WTC11 (cell line): Measurements from ENCODE around the gene AGXT.

Experiments
- CREB1 ChIP-seq: sonication (generic); formaldehyde crosslinking; IDR thresholded peaks from 2 replicates; pipeline ENCODE4 v1.8.0; 2023; ENCODE audit warnings: mild to moderate bottlenecking, missing genetic modification reagents
- ETV6 ChIP-seq: sonication (generic); formaldehyde crosslinking; IDR thresholded peaks from 2 replicates; pipeline ENCODE4 v1.8.1; 2022; ENCODE audit warnings: mild to moderate bottlenecking, missing genetic modification reagents
- FOXK1 ChIP-seq: sonication (generic); formaldehyde crosslinking; IDR thresholded peaks from 2 replicates; pipeline ENCODE4 v1.8.0; 2022; ENCODE audit warnings: mild to moderate bottlenecking, moderate library complexity, missing genetic modification reagents
- KAT7 ChIP-seq: sonication (generic); formaldehyde crosslinking; IDR thresholded peaks from 2 replicates; pipeline ENCODE4 v1.8.1; 2023; ENCODE audit warnings: missing genetic modification reagents, mild to moderate bottlenecking, borderline replicate concordance
- SOX15 ChIP-seq: fragments of 250-450 bp; sonication (Bioruptor Pico); IDR thresholded peaks from 2 replicates; pipeline ENCODE4 v1.9.0; 2021; ENCODE audit warnings: mild to moderate bottlenecking
- TF ChIP-seq, protein P1 (sequence below): fragments of 200-600 bp; IDR thresholded peaks from 2 replicates; pipeline ENCODE4 v1.8.0; 2022; ENCODE audit warnings: antibody characterized with exemption
- TF ChIP-seq, protein P2 (sequence below): sonication (generic); formaldehyde crosslinking; IDR thresholded peaks from 2 replicates; pipeline ENCODE4 v1.8.0; 2022; ENCODE audit warnings: mild to moderate bottlenecking, missing genetic modification reagents
- TF ChIP-seq, protein P3 (sequence below): fragments of 250-450 bp; sonication (Bioruptor Pico); IDR thresholded peaks from 2 replicates; pipeline ENCODE4 v1.9.0; 2021; ENCODE audit warnings: mild to moderate bottlenecking, borderline replicate concordance
- TF ChIP-seq, protein P4 (sequence below): sonication (generic); formaldehyde crosslinking; IDR thresholded peaks from 2 replicates; pipeline ENCODE4 v1.8.1; 2023; ENCODE audit warnings: mild to moderate bottlenecking, missing genetic modification reagents, moderate library complexity
- TF ChIP-seq, protein P5 (sequence below): sonication (generic); formaldehyde crosslinking; conservative IDR thresholded peaks from 2 replicates; pipeline ENCODE4 v1.8.1; 2022; ENCODE audit warnings: mild to moderate bottlenecking, missing genetic modification reagents
- TF ChIP-seq, protein P6 (sequence below): sonication (generic); formaldehyde crosslinking; IDR thresholded peaks from 2 replicates; pipeline ENCODE4 v1.8.0; 2022; ENCODE audit warnings: mild to moderate bottlenecking, missing genetic modification reagents

DNA sequence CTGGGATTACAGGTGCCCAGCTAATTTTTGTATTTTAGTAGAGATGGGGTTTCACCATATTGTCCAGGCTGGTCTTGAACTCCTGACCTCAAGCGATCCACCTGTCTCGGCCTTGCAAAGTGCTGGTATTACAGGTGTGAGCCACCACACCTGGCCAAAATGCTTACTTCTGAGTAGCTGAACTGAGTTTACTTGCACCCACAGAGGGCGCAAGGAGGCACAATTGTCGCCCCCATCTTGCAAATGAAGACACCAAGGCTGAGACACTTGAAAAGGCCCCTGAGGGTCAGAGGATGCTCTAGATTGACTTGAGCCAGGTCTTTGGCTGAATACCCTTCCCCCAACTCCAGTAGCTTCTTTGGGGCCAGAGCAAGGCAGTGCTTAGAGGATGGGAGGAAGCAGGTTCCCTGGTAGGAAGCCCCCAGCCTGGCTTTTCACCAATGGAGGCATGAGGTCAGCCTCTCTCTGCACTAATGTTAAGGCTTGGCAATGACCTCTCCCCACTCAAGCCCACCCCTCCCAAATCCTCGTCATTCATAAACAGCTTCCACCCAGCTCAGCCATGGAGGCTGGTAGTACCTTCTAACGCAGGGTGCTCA lies 34.1 kb upstream of the AGXT start:
- TF ChIP-seq, protein P1, sequence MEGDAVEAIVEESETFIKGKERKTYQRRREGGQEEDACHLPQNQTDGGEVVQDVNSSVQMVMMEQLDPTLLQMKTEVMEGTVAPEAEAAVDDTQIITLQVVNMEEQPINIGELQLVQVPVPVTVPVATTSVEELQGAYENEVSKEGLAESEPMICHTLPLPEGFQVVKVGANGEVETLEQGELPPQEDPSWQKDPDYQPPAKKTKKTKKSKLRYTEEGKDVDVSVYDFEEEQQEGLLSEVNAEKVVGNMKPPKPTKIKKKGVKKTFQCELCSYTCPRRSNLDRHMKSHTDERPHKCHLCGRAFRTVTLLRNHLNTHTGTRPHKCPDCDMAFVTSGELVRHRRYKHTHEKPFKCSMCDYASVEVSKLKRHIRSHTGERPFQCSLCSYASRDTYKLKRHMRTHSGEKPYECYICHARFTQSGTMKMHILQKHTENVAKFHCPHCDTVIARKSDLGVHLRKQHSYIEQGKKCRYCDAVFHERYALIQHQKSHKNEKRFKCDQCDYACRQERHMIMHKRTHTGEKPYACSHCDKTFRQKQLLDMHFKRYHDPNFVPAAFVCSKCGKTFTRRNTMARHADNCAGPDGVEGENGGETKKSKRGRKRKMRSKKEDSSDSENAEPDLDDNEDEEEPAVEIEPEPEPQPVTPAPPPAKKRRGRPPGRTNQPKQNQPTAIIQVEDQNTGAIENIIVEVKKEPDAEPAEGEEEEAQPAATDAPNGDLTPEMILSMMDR = no peak
- TF ChIP-seq ETV6 (CRISPR knock-in tag) (no peak), FOXK1 (CRISPR knock-in tag) (no peak), CREB1 (CRISPR knock-in tag) (no peak), SOX15 (CRISPR knock-in tag) (no peak), KAT7 (CRISPR knock-in tag) (no peak)
- TF ChIP-seq, protein P2, sequence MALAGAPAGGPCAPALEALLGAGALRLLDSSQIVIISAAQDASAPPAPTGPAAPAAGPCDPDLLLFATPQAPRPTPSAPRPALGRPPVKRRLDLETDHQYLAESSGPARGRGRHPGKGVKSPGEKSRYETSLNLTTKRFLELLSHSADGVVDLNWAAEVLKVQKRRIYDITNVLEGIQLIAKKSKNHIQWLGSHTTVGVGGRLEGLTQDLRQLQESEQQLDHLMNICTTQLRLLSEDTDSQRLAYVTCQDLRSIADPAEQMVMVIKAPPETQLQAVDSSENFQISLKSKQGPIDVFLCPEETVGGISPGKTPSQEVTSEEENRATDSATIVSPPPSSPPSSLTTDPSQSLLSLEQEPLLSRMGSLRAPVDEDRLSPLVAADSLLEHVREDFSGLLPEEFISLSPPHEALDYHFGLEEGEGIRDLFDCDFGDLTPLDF (CRISPR knock-in tag) = no peak
- TF ChIP-seq, protein P3, sequence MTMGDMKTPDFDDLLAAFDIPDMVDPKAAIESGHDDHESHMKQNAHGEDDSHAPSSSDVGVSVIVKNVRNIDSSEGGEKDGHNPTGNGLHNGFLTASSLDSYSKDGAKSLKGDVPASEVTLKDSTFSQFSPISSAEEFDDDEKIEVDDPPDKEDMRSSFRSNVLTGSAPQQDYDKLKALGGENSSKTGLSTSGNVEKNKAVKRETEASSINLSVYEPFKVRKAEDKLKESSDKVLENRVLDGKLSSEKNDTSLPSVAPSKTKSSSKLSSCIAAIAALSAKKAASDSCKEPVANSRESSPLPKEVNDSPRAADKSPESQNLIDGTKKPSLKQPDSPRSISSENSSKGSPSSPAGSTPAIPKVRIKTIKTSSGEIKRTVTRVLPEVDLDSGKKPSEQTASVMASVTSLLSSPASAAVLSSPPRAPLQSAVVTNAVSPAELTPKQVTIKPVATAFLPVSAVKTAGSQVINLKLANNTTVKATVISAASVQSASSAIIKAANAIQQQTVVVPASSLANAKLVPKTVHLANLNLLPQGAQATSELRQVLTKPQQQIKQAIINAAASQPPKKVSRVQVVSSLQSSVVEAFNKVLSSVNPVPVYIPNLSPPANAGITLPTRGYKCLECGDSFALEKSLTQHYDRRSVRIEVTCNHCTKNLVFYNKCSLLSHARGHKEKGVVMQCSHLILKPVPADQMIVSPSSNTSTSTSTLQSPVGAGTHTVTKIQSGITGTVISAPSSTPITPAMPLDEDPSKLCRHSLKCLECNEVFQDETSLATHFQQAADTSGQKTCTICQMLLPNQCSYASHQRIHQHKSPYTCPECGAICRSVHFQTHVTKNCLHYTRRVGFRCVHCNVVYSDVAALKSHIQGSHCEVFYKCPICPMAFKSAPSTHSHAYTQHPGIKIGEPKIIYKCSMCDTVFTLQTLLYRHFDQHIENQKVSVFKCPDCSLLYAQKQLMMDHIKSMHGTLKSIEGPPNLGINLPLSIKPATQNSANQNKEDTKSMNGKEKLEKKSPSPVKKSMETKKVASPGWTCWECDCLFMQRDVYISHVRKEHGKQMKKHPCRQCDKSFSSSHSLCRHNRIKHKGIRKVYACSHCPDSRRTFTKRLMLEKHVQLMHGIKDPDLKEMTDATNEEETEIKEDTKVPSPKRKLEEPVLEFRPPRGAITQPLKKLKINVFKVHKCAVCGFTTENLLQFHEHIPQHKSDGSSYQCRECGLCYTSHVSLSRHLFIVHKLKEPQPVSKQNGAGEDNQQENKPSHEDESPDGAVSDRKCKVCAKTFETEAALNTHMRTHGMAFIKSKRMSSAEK = no peak
- TF ChIP-seq, protein P4, sequence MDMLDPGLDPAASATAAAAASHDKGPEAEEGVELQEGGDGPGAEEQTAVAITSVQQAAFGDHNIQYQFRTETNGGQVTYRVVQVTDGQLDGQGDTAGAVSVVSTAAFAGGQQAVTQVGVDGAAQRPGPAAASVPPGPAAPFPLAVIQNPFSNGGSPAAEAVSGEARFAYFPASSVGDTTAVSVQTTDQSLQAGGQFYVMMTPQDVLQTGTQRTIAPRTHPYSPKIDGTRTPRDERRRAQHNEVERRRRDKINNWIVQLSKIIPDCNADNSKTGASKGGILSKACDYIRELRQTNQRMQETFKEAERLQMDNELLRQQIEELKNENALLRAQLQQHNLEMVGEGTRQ = no peak
- TF ChIP-seq, protein P5, sequence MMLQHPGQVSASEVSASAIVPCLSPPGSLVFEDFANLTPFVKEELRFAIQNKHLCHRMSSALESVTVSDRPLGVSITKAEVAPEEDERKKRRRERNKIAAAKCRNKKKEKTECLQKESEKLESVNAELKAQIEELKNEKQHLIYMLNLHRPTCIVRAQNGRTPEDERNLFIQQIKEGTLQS (CRISPR knock-in tag) = no peak
- TF ChIP-seq, protein P6, sequence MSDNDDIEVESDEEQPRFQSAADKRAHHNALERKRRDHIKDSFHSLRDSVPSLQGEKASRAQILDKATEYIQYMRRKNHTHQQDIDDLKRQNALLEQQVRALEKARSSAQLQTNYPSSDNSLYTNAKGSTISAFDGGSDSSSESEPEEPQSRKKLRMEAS (CRISPR knock-in tag) = no peak
